GM21515 (cell line): ENCODE data around the gene TCF19.

Experiments
- ATAC-seq: cut with Tn5 transposase; IDR thresholded peaks from one replicate; pipeline ENCODE4 v1.9.1; 2021; ENCODE audit not compliant: unreplicated experiment

TCF19 gene

GRCh38 chr6:31128093-31128676, 30.2 kb upstream of the TCF19 start:
- ATAC-seq: no peak

DNA sequence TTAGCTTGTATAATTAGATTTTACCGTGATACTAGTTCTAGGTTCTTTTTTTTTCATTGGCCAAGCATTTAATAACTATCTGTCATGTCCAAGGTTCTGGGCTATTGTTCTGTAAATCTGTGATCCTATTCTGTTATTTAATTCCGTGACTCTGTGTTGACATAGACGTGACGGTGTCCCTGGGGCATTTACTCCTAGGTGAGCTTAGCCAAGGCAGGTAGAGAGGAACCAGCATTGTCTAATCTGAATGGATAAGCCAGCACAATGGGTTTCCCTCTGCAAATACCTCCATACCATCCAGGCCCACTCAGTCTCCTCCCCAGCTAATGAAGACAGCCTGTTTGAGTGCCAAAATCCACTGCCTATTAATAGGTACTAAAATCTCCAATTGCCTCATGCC, 29.3 kb upstream of the TCF19 start:
- no peak for ATAC-seq

- no peak for ATAC-seq
Measured at GRCh38 chr6:31130751-31131150, 27.6 kb upstream of the TCF19 start.

DNA sequence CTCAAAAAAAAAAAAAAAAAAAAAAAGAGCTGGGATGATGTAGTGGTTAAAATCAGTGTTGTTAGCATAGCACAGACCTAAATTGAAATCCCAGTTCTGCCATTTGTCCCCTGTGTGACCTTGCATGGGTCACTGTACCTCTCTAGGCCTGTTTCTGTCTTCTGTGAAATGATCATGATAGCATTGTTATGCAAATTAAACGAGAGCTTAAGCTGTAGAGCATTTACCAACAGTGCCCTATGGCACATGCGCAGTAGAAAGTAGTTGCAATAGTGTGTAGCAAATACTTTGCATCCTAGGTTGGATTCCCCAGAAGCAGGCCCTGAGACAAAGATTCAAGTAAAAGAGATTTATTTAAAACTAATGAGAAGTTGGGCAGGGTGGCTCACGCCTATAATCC, 26.8 kb upstream of the TCF19 start:
- no peak for ATAC-seq

DNA sequence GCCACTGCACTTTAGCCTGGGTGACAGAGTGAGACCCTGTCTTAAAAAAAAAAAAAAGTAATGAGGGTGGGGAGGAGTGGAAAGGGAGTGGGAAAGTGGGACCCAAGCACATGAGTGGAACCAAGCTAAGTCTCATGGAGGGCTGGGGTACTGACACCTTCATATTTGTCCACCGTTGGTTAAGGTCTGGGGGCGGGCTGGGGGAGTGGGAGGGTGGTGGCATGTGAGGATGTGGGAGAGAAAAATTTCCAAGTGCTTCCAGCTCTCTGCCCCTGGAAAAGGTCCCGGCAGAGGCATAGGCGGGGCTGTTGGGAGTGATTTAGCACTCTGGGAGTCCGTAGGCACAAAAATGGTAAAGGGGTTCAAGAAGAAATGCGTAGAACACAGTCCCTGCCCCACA, 25.6 kb upstream of the TCF19 start:
- no peak for ATAC-seq

DNA sequence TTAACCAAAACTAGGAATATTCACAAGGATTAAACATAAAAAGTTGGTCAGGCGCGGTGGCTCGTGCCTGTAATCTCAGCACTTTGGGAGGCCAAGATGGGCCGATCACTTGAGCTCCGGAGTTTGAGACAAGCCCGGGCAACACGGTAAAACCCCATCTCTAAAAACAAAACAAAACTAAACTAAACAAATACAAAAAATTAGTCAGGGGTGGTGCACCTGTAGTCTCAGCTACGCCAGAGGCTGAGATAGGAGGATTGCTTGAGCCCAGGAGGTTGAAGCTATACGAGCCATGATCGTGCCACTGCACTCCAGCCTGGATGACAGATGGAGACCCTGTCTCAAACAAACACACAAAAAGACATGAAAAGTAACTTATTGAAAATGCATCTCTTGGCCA, 22.7 kb upstream of the TCF19 start:
- no peak for ATAC-seq

DNA sequence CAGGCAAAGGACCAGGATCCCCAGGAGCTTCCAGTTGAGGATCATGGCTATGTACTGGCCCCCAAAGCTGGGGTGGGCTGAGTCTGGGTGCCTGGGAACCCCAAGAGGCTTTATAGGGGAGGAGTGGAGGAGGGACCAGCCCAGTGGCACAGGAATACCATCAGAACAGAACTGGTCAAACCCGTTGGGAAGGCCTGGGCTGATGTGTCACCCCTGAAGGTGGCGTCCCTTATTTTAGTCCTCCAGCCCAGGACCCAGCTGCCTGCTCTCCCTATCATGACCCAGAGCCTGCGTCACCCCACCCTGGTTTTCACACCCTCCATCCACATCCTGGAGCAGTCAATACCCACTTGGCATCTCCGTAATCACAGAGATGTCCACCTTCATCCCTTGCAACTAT, 19.4 kb upstream of the TCF19 start, which contains the start of gene PSORS1C2:
TSS of gene PSORS1C2 (minus strand) at position 85 of the 400 bp plus-strand sequence. CDS start at position 45, 40 bp downstream.
- no peak for ATAC-seq

DNA sequence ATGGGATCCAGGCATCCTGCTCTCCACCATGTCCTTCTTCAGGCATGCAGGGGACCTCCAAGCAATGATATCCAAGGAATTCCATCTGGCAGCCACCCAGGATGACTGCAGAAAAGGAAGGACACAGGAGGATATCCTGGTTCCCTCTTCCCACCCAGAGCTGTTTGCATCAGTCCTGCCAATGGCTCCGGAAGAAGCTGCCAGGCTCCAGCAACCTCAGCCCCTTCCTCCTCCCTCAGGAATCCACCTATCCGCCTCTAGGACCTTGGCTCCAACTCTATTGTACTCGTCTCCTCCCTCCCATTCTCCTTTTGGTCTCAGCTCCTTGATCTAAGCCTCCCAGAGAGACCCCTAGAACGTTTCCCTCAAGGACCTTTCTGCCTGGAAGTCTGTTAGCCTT, 18.8 kb upstream of the TCF19 start:
- ATAC-seq: no peak

- no peak for ATAC-seq
Measured at GRCh38 chr6:31140643-31141042, 17.7 kb upstream of the TCF19 start.

- no peak for ATAC-seq
Measured at GRCh38 chr6:31142361-31142761, 16.0 kb upstream of the TCF19 start.

DNA sequence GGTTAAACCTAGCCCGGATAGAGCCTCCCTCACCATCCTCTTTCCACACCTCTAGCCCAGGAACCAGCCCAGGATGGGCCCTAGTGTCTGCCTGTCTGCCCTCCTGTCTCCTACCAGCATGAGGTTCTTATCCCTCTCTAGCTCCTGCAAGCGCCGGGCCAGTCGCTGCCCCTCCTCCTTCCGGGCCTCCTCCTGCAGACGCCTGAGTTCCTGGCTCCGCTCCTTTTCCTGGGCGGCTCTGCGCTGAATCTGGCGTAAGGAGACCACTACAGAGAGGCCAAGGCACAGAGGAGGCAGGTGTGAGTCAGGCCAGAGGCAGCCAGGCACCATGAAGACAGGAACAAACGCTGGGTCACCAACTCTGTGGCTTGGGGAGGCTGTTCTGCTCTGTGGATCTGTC, 15.2 kb upstream of the TCF19 start:
- no peak for ATAC-seq

GRCh38 chr6:31144296-31144969, 14.0 kb upstream of the TCF19 start:
- ATAC-seq: no peak

- no peak for ATAC-seq
Measured at GRCh38 chr6:31144970-31145340, 13.4 kb upstream of the TCF19 start.

GRCh38 chr6:31145386-31145785, 13.0 kb upstream of the TCF19 start:
- no peak for ATAC-seq

DNA sequence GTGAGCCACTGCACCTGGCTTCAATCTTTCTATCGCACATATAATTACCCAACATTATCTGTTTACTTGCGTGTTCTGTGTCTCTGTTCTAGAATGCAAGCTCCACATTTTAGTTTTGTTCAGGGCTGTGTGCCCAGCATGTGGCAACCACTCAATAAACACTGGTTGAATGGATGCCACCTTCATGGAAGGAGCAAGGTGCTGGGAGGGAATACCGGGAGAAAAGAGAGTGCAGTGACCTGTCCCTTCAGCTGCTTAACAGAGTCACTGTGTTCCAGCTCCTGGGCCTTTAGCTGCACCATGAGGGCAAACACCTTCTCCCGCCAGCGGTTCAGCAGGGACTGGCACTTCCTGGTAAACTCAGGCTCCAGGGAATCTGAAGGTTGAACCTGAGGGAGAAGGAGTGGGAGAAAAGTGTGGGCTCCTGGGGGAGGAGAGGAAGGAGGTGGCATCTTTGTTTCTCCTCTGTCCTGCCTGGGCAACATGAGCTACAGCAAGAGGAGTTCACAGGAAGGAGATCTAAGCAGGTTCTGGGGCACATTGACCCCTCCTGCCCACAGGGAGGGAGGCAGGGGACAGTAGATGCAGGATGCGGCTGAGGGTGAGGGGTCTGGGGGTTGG, 8.5 kb upstream of the TCF19 start:
- ATAC-seq: no peak

DNA sequence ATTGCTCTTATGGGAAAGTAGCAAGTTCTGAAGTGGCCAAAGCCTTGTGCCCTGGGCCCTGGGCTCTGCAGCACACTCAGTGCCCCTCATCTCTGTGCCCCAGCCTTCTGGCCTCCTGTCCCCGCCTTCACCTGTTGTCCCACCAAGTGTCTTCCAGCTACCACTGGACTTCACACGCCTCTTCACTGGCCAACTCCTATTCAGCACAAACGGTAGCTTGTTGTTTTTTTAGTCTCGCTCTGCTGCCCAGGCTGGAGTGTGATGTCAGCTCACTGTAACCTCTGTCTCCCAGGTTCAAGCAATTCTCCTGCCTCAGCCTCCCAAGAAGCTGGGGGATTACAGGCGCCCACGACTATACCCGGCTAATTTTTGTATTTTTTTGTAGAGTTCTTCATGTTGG, 5.6 kb upstream of the TCF19 start:
- ATAC-seq: no peak

GRCh38 chr6:31154436-31154835, 4.0 kb upstream of the TCF19 start:
- no peak for ATAC-seq

DNA sequence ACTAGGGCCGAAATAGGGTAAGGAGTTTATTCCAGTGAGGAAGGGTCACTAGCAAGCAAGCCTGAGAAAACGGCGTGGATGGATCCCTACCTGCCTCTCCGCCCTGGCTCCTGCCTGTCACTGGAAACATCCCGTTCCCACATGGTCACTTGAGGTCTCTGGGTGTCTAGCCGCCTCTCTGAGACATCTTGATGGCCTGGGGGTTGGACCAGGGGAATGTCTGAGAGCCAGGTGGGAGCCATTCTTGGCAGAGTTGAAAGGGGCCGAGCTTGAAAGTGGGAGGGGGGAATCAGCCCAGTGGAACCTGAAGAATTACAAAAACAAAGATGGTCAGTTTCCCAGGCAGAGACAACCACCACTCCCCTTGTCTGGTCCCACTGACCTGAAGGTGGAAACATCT, 1.7 kb upstream of the TCF19 start:
- ATAC-seq: no peak

DNA sequence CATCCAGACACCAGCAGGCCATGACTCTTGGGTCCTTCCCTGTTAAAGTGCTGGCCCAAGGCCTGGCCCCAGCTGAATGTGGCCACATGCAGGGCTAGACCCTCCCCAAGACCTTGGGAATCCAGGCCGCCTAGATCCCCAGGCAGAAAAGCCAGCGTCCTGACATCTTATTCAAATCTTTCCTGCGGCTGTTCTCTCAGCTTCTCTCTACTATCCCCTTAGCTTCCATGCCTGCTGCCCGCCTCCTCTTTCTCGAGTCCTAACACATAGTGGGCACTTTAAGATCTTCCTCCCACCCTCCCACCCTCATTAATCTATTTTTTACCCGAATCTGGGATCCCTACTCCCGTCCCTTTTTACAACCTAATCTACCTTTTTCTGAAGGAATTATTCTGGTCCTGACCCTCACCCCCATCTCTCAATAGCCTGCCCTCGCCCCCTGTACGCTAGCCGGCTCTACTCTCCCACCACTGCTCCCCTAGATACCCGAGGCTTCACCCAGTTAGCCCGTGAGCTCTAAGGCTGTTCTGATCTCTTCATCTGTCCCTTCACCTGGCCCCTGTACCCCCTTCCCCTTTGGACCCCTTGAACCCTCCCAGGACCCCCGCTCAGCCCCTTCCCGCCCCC, 763 bp upstream of the TCF19 start, which contains the start of gene CCHCR1:
TSS of gene CCHCR1 (minus strand) at position 290 of the 627 bp plus-strand sequence. CDS start at position 88, 202 bp downstream.
- ATAC-seq: no peak

DNA sequence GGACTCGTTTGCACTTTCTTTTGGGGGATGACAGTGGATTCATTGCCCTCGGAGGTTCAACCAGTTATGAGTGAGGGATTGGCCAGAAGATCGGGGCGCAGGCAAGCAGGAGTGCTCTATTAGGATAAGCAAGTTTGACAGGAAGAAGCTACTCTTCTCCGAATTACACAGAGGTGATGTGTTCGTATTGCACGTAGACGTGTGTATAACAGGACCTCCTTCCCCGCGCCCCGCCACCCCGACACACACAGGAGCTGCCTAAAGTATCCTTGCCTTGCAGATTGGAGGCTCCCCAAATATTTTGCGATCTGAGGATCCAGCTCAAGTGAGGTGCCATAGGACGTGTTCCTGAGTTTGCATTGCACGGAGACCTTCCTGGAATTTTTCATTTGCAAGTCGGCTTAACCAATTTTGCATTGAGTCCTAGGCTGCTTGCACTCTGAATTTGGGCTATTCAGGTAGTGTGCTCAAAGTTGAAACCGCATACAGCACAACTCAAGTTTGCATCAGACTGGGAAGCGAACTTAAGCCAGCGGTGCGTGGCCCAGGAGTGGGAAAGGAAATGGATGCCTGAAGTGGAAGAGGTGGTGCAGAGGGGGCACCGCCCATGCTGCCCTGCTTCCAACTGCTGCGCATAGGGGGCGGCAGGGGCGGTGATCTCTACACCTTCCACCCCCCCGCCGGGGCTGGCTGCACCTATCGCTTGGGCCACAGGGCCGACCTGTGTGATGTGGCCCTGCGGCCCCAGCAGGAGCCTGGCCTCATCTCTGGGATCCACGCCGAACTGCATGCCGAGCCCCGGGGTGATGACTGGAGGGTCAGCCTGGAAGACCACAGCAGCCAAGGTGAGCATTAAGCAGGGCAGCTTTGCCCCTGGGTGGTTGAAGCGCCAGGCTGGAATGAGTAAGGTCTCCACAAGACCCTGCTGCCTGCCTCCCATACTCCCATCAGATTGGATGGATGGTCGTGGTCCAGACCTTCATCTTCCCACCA, 770 bp downstream of the TCF19 start:
- ATAC-seq: peak; percentile 4
